Liver (tissue), 3 donors: ENCODE measurements around the gene AEN.

Experiments used
- EGR1 ChIP-seq, 2 donors: IDR thresholded peaks; 2 replicates each; pipeline ENCODE4 v1.6.1; 2016 to 2018; ENCODE audit warnings: antibody characterized with exemption in 2 of 2, low read depth in 2 of 2
- FOXA1 ChIP-seq: IDR thresholded peaks from 2 replicates; pipeline ENCODE4 v1.6.1; 2016; ENCODE audit warnings: antibody characterized with exemption
- GABPA ChIP-seq, 2 donors: IDR thresholded peaks in 1 of 2; conservative IDR thresholded peaks in 1 of 2; 2 replicates each; pipeline ENCODE4 v1.6.1; 2016; ENCODE audit warnings: antibody characterized with exemption in 2 of 2, mild to moderate bottlenecking in 1 of 2, moderate library complexity in 1 of 2
- HNF4G ChIP-seq: IDR thresholded peaks from 2 replicates; pipeline ENCODE4 v1.6.1; 2016; ENCODE audit warnings: antibody characterized with exemption
- JUND ChIP-seq, 2 donors: IDR thresholded peaks; 2 replicates each; pipeline ENCODE4 v1.6.1; 2016; ENCODE audit warnings: antibody characterized with exemption in 2 of 2
- RAD21 ChIP-seq, 2 donors: IDR thresholded peaks; 2 replicates each; pipeline ENCODE4 v1.6.1; 2016; ENCODE audit warnings: antibody characterized with exemption in 2 of 2, mild to moderate bottlenecking in 2 of 2
- SP1 ChIP-seq: IDR thresholded peaks from 2 replicates; pipeline ENCODE4 v1.6.1; 2018; ENCODE audit warnings: antibody characterized with exemption, mild to moderate bottlenecking
- TAF1 ChIP-seq: conservative IDR thresholded peaks from 2 replicates; pipeline ENCODE4 v1.6.1; 2016; ENCODE audit warnings: antibody characterized with exemption, mild to moderate bottlenecking
- YY1 ChIP-seq: IDR thresholded peaks from 2 replicates; pipeline ENCODE4 v1.6.1; 2016; ENCODE audit warnings: antibody characterized with exemption, mild to moderate bottlenecking
- TF ChIP-seq, protein P1 (sequence below): fragments of 150-350 bp; IDR thresholded peaks from 2 replicates; pipeline ENCODE4 v1.5.1; 2017; ENCODE audit warnings: improper control_type of control experiment, low read depth, low read length; ENCODE audit not compliant: missing input control
- TF ChIP-seq, protein P2 (sequence below): IDR thresholded peaks from 2 replicates; pipeline ENCODE4 v1.6.1; 2016; ENCODE audit warnings: antibody characterized with exemption, mild to moderate bottlenecking
- TF ChIP-seq, protein P3 (sequence below): IDR thresholded peaks from 2 replicates; pipeline ENCODE4 v1.6.1; 2016; ENCODE audit warnings: antibody characterized with exemption
- TF ChIP-seq, protein P4 (sequence below): IDR thresholded peaks from 2 replicates; pipeline ENCODE4 v1.6.1; 2016; ENCODE audit warnings: antibody characterized with exemption
- donor health status: healthy.
- donor health status: healthy.

DNA sequence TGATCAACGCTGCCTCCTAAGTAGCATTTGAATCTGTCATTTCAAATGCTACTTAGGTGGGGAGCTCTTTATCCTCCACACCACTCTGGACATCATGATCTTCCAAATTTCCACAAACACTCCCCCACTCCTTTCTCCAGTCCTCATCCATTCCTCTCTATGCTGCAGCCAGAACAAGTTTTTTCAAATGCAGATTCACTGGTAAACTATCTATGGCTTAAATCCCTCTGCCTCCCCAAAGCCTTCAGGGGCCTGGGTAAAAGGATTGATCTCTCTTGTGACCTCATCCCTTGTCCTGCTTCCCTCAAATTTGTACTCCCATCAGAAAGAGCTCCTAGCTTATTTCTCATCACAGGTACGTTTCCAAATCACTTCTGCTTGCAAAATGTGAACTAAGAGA lies 1.3 kb upstream of the AEN start:
- TF ChIP-seq, protein P1, sequence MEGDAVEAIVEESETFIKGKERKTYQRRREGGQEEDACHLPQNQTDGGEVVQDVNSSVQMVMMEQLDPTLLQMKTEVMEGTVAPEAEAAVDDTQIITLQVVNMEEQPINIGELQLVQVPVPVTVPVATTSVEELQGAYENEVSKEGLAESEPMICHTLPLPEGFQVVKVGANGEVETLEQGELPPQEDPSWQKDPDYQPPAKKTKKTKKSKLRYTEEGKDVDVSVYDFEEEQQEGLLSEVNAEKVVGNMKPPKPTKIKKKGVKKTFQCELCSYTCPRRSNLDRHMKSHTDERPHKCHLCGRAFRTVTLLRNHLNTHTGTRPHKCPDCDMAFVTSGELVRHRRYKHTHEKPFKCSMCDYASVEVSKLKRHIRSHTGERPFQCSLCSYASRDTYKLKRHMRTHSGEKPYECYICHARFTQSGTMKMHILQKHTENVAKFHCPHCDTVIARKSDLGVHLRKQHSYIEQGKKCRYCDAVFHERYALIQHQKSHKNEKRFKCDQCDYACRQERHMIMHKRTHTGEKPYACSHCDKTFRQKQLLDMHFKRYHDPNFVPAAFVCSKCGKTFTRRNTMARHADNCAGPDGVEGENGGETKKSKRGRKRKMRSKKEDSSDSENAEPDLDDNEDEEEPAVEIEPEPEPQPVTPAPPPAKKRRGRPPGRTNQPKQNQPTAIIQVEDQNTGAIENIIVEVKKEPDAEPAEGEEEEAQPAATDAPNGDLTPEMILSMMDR: no peak
- TF ChIP-seq TAF1: no peak
- no peak for TF ChIP-seq RAD21 (IDR thresholded peaks at IDR 0.05)
- TF ChIP-seq, protein P2, sequence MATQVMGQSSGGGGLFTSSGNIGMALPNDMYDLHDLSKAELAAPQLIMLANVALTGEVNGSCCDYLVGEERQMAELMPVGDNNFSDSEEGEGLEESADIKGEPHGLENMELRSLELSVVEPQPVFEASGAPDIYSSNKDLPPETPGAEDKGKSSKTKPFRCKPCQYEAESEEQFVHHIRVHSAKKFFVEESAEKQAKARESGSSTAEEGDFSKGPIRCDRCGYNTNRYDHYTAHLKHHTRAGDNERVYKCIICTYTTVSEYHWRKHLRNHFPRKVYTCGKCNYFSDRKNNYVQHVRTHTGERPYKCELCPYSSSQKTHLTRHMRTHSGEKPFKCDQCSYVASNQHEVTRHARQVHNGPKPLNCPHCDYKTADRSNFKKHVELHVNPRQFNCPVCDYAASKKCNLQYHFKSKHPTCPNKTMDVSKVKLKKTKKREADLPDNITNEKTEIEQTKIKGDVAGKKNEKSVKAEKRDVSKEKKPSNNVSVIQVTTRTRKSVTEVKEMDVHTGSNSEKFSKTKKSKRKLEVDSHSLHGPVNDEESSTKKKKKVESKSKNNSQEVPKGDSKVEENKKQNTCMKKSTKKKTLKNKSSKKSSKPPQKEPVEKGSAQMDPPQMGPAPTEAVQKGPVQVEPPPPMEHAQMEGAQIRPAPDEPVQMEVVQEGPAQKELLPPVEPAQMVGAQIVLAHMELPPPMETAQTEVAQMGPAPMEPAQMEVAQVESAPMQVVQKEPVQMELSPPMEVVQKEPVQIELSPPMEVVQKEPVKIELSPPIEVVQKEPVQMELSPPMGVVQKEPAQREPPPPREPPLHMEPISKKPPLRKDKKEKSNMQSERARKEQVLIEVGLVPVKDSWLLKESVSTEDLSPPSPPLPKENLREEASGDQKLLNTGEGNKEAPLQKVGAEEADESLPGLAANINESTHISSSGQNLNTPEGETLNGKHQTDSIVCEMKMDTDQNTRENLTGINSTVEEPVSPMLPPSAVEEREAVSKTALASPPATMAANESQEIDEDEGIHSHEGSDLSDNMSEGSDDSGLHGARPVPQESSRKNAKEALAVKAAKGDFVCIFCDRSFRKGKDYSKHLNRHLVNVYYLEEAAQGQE: no peak
- TF ChIP-seq, protein P3, sequence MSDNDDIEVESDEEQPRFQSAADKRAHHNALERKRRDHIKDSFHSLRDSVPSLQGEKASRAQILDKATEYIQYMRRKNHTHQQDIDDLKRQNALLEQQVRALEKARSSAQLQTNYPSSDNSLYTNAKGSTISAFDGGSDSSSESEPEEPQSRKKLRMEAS: no peak
- TF ChIP-seq YY1: no peak
- TF ChIP-seq FOXA1: no peak
- no peak for TF ChIP-seq HNF4G
- no peak for TF ChIP-seq JUND (IDR thresholded peaks at IDR 0.05)
- no peak for TF ChIP-seq SP1
- TF ChIP-seq EGR1 (IDR thresholded peaks at IDR 0.05; ENCODE audit: low read depth in 2 of 2): no peak
- TF ChIP-seq, protein P4, sequence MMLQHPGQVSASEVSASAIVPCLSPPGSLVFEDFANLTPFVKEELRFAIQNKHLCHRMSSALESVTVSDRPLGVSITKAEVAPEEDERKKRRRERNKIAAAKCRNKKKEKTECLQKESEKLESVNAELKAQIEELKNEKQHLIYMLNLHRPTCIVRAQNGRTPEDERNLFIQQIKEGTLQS: no peak
- no peak for TF ChIP-seq GABPA (IDR thresholded peaks at IDR 0.05 in 1 of 2, conservative IDR thresholded peaks at IDR 0.05 in 1 of 2)
